ENCODE data around the gene GALNT15.

Gene GALNT15

DNA sequence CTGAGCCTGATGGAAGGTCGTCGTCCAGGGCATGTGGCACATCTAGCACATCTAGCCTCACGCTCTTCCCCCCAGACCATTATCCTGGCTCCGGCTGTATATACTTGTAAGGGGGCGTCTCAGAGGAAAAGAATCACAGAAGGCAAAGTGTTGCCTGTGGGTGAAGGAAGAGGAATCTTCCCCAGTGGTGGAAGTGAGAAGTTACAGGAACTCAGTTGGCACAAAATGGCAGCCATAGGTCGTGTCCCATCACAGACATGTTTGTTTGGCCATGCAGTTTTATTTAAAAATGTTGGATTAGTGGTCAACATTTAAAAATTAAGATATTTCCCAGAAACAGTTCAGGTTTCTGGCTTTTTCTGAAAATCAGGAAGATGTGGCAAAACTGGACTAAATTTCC lies 13.6 kb downstream of the GALNT15 start:
- in situ Hi-C loops (cut with HindIII; ENCODE audit: low sequenced_read_pairs): no loop called here
- DNase-seq (ENCODE audit: low read depth, low spot score): no peak
- TF ChIP-seq, protein P1, sequence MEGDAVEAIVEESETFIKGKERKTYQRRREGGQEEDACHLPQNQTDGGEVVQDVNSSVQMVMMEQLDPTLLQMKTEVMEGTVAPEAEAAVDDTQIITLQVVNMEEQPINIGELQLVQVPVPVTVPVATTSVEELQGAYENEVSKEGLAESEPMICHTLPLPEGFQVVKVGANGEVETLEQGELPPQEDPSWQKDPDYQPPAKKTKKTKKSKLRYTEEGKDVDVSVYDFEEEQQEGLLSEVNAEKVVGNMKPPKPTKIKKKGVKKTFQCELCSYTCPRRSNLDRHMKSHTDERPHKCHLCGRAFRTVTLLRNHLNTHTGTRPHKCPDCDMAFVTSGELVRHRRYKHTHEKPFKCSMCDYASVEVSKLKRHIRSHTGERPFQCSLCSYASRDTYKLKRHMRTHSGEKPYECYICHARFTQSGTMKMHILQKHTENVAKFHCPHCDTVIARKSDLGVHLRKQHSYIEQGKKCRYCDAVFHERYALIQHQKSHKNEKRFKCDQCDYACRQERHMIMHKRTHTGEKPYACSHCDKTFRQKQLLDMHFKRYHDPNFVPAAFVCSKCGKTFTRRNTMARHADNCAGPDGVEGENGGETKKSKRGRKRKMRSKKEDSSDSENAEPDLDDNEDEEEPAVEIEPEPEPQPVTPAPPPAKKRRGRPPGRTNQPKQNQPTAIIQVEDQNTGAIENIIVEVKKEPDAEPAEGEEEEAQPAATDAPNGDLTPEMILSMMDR (IDR thresholded peaks at IDR 0.05; ENCODE audit: low read depth, low read length): no peak
- H3K4me3 ChIP-seq (ENCODE audit: low read depth, low read length): no peak overlapping the region

- no peak for DNase-seq (ENCODE audit: low read depth, low spot score)
- in situ Hi-C loops (cut with HindIII; ENCODE audit: low sequenced_read_pairs): no loop called here
- no peak overlapping the region for H3K4me3 ChIP-seq (ENCODE audit: low read depth, low read length)
- TF ChIP-seq, protein P1 (IDR thresholded peaks at IDR 0.05; ENCODE audit: low read depth, low read length): no peak
Measured at GRCh38 chr3:16189201-16189600, 14.7 kb downstream of the GALNT15 start.

- in situ Hi-C loops (cut with HindIII; ENCODE audit: low sequenced_read_pairs): no loop called here
- TF ChIP-seq, protein P1 (IDR thresholded peaks at IDR 0.05; ENCODE audit: low read depth, low read length): no peak
- no peak overlapping the region for H3K4me3 ChIP-seq (ENCODE audit: low read depth, low read length)
- DNase-seq (ENCODE audit: low read depth, low spot score): no peak
Measured at GRCh38 chr3:16190704-16191103, 16.2 kb downstream of the GALNT15 start.

- DNase-seq (ENCODE audit: low read depth, low spot score): no peak
- no peak overlapping the region for H3K4me3 ChIP-seq (ENCODE audit: low read depth, low read length)
- in situ Hi-C loops (cut with HindIII; ENCODE audit: low sequenced_read_pairs): no loop called here
- TF ChIP-seq, protein P1 (IDR thresholded peaks at IDR 0.05; ENCODE audit: low read depth, low read length): no peak
Measured at GRCh38 chr3:16191591-16191990, 17.1 kb downstream of the GALNT15 start.

DNA sequence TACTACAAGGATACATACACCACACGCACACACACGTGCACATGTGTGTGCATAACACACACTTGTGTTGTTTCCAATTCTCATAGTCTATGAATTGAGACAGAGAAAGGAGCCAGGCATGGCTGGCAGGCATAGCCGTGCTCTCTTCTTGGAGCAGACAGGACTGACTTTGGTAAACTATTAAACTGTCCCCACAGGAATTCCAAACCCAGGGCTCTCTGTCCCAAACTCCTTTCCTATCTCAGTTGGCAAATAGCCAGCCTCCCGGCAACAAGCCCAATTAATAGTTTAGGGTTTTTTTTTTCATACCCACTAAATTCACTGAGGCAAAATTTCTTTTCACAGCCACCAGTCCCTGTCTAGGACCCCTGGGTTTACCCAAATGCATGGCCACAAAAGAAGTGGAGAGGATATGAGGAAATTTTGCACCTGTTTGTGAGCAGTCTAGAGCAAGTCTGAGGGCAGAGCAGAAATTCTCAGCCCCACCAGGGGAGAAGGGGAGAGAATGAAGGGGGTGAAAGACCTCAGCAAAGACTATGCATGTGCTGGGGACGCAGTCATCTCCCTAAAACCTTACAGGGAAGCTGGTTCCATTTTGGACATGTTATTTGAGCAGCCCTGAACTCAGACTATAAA lies 17.8 kb downstream of the GALNT15 start:
- in situ Hi-C loops (cut with HindIII; ENCODE audit: low sequenced_read_pairs): no loop called here
- TF ChIP-seq, protein P1 (IDR thresholded peaks at IDR 0.05; ENCODE audit: low read depth, low read length): no peak
- DNase-seq (ENCODE audit: low read depth, low spot score): no peak
- H3K4me3 ChIP-seq (ENCODE audit: low read depth, low read length): no peak overlapping the region

- H3K4me3 ChIP-seq (ENCODE audit: low read depth, low read length): no peak overlapping the region
- TF ChIP-seq, protein P1 (IDR thresholded peaks at IDR 0.05; ENCODE audit: low read depth, low read length): no peak
- DNase-seq (ENCODE audit: low read depth, low spot score): no peak
- in situ Hi-C loops (cut with HindIII; ENCODE audit: low sequenced_read_pairs): no loop called here
Measured at GRCh38 chr3:16198427-16198826, 23.9 kb downstream of the GALNT15 start.
